ENCODE data around the gene DCBLD2. TPM values are rescaled to one million over a fixed set of nuclear protein-coding genes. Genes with fewer than 3 reads are reported as not detected.
A peak's percentile ranks its signal among the peaks of the same experiment; 100 is the strongest.

The DCBLD2 gene
- total and polyA plus RNA-seq, 2 of the 13 experiments (the other 11 are each of a cell fraction or from before 2014, with no cell fraction given), result 43.8 to 56.9 TPM

- TF ChIP-seq ARID4A (CRISPR knock-in tag; IDR thresholded peaks at IDR 0.05; ENCODE audit: borderline replicate concordance) (peak; percentile 38; the same call in 1 of the 2 replicates), ZBTB25 (CRISPR knock-in tag; IDR thresholded peaks at IDR 0.05) (peak; percentile 81), HDAC1 (CRISPR knock-in tag; IDR thresholded peaks at IDR 0.05) (peak; percentile 24; the same call in 1 of the 2 replicates), ZNF329 (CRISPR knock-in tag; IDR thresholded peaks at IDR 0.05; ENCODE audit: low read depth) (no peak), KLF16 (CRISPR knock-in tag; IDR thresholded peaks at IDR 0.05) (peak in 1 of 2 experiments; percentile 78; a peak in 1 of 4 replicates), NAIF1 (CRISPR knock-in tag; IDR thresholded peaks at IDR 0.05; ENCODE audit: borderline replicate concordance) (no peak; the same call in 1 of the 2 replicates), ZBTB20 (CRISPR knock-in tag; IDR thresholded peaks at IDR 0.05; ENCODE audit: borderline replicate concordance, low read depth) (no peak), ATRX (CRISPR knock-in tag; IDR thresholded peaks at IDR 0.05; ENCODE audit: borderline replicate concordance) (no peak), ERF (CRISPR knock-in tag; IDR thresholded peaks at IDR 0.05) (peak; percentile 31; the same call in 1 of the 2 replicates), ZNF12 (CRISPR knock-in tag; IDR thresholded peaks at IDR 0.05) (peak; percentile 49; the same call in 1 of the 2 replicates), ZBTB33 (CRISPR knock-in tag; IDR thresholded peaks at IDR 0.05) (peak; percentile 88), ZNF772 (CRISPR knock-in tag; IDR thresholded peaks at IDR 0.05) (0 out of 2 replicates have a peak, but pooled peaks have one; percentile 25), ZNF644 (CRISPR knock-in tag; IDR thresholded peaks at IDR 0.05; ENCODE audit: low read depth) (0 out of 2 replicates have a peak, but pooled peaks have one; percentile 37), RFXAP (CRISPR knock-in tag; IDR thresholded peaks at IDR 0.05; ENCODE audit: borderline replicate concordance) (peak; percentile 63; the same call in 1 of the 2 replicates), ELF3 (CRISPR knock-in tag; IDR thresholded peaks at IDR 0.05) (peak; percentile 41; the same call in 1 of the 2 replicates), PLRG1 (conservative IDR thresholded peaks at IDR 0.05) (no peak), ZMYM2 (CRISPR knock-in tag; IDR thresholded peaks at IDR 0.05) (peak; percentile 94), ZNF263 (CRISPR knock-in tag; IDR thresholded peaks at IDR 0.05) (peak; percentile 46)
- TF ChIP-seq, protein P1, sequence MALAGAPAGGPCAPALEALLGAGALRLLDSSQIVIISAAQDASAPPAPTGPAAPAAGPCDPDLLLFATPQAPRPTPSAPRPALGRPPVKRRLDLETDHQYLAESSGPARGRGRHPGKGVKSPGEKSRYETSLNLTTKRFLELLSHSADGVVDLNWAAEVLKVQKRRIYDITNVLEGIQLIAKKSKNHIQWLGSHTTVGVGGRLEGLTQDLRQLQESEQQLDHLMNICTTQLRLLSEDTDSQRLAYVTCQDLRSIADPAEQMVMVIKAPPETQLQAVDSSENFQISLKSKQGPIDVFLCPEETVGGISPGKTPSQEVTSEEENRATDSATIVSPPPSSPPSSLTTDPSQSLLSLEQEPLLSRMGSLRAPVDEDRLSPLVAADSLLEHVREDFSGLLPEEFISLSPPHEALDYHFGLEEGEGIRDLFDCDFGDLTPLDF (CRISPR knock-in tag; IDR thresholded peaks at IDR 0.05), result peak; percentile 33; the same call in 1 of the 2 replicates
- TF ChIP-seq, protein P2, sequence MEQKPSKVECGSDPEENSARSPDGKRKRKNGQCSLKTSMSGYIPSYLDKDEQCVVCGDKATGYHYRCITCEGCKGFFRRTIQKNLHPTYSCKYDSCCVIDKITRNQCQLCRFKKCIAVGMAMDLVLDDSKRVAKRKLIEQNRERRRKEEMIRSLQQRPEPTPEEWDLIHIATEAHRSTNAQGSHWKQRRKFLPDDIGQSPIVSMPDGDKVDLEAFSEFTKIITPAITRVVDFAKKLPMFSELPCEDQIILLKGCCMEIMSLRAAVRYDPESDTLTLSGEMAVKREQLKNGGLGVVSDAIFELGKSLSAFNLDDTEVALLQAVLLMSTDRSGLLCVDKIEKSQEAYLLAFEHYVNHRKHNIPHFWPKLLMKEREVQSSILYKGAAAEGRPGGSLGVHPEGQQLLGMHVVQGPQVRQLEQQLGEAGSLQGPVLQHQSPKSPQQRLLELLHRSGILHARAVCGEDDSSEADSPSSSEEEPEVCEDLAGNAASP (CRISPR knock-in tag; IDR thresholded peaks at IDR 0.05; ENCODE audit: borderline replicate concordance), result peak; percentile 41; the same call in 1 of the 2 replicates
Measured at GRCh38 chr3:98812851-98813374, 88.6 kb downstream of the DCBLD2 start (continued).

Data from HepG2 (cell line).